ENCODE data around the gene EPYC.
"Not testable (repeated sequence)": the region's sequence is repeated elsewhere in the genome, so short reads cannot be mapped to it uniquely, and the experiment has no call there.

The EPYC gene

DNA sequence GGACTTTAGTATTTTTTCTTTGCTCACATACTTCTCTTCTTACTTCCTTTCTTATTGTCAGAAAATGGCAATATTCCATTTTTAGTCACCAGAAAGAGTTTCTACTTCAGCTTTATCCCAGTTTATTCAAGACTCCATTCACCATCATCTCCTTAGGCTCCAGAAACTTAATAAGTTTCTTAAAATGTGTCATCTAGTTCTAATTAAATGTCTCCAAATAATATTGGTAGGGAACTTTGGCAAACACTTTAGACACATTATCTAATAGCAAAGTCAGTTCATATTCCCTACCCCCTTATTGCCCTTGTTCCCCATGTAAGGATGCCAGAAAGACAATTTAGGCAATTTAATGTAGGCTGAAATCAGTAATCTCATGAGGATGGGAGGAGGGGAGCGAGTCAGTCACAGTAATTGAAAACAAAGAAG is 15.1 kb downstream of the EPYC start:
- no peak for DNase-seq

DNA sequence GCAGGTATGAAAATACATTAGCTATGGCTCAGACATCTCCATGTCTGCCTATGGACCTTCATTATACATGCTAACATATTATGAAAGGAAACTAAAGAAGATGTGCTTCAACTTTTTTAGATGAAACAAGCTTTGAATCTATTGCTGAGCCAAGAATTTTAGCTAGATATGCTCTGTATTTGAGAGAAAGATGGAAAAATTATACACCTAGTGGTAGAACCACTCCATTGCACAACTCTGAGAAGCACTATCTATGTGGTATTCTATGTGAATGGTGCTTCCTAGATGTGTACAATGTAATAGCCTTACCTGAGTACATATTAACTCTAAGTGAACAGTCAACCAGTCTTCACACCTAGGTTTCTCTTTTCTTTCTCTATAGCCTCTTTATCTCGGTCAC is 17.3 kb downstream of the EPYC start:
- DNase-seq: no peak

DNA sequence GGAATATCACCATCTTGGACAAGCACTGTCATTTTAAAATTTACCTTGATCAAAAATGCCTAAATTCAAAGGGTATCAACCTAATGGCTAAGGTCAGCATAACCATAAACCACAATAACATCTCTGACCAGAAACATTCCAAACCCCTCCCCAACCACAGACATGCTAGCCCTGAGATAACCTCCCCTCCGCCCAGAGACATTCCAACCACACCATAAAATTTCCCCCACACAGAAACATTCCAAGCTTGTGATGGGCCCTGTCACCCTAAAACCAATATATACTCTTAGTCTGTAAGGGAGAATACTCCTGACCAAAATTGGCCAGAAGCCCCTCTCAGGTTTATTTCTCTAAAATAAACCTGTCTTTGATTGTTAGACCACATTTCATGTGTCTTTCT is 17.7 kb downstream of the EPYC start:
- no peak for DNase-seq

DNA sequence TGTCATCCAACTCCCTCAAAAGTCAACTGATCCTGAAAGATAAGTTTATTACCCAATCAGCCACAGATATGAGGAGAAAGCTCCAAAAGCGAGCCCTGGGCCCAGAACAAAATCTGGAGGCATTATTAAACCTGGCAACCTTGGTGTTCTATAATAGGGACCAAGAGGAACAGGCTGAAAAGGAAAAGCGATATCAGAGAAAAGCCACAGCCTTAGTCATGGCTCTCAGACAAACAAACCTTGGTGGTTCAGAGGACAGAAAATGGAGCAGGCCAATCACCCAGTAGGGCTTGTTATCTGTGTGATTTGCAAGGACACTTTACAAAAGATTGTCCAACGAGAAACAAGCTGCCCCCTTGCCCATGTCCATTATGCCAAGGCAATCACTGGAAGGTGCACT is 19.4 kb downstream of the EPYC start:
- not testable (repeated sequence) for DNase-seq

DNA sequence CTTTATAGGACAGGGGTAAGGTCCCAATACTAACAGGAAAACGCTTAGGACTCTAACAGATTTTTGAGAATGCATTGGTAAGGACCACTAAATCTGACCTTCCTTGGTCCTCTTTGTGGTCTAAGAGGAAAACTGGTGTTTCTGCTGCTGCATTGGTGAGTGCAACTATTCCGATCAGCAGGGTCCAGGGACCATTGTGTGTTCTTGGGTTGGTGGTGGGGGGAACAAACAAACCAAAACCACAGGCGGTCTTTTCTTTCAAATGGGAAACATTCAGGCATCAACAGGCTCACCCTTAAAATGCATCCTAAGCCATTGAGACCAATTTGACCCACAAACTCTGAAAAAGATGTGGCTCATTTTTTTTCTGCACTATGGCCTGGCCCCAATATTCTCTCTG is 20.7 kb downstream of the EPYC start:
- no peak for DNase-seq

DNA sequence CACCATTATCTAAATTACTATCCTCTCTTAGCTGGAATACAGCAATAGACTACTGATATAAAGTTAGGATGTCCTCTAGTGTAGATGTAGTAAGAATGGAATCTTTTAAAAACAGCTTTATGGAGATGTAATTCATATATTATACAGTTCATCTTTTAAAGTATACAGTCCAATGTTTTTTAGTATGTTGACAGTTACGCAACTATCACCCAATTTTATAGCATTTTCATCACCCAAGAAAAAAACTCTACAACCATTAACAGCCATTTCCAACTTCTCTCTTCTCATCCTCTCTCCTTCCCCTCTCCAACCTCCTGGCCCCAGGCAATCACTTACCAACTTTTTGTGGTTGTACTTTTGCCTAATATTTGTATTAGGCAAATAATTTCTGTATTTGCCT is 22.6 kb downstream of the EPYC start:
- DNase-seq: no peak

DNA sequence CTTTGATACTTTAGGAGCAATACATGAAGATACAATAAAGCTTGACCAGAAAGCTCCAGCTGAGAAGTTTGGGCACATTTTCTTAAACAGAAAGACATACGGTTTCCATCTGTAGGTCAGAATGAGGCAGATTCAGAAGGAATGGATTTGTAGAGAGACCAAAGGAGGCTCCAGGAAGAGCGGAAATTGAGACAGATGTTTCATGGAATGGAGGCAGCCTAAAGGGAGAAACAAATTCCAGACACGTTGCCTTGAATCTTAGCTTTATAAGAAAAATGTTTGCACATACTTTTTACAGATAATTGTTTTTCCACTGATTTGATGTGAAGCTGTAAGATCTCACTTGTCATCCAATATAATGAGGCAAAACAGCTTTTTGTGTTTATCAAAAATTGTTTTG is 24.8 kb downstream of the EPYC start:
- DNase-seq: no peak

DNA sequence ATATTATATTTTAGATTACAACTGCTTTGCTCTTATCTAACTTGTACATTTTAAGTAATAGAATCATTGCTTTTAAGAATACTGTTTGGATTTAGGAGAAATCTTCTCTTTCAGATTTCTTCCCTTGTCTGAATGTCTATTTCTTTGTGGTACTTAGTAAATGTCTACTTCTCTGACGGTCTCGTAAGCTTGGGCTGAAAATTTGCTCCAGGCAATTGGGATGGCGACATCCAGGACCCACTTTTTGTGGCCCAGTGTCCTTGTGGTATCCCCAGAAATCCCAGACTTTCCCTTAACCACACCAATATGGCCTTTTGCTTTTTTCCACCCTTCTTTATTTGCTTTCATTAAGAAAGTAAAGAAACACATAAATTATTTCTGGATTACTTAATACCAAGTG is 25.8 kb downstream of the EPYC start:
- DNase-seq: no peak

DNA sequence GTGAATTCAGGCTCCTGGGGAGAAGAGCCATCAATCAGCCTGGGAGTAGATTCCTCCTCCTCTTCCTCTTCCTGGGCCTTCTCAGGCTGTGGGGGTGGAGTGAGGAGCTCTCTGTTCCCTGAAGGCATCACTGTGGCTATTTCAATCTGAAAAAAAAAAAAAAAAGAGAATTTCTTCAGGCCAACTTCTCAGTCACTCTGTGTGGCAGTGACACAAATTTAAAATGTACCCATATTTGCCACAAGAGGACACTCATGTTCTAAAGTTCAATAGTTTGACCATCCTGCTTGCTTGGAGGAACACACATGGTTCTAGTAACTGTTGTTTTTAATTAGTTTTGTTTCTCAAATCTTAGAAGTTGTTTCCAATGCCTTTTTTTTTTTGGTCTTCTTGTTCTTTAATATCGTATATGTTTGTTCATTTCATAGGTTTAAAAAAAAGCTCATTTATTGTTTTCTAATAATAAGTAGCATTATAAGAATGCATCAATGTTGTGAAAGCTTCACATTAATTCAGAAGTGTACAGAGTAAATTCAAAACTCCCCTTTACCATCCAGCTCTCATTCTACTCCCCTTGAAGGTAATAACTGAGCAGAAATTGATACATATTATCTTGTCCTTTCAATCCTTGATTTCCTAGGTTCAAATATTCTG is 26.5 kb downstream of the EPYC start:
- DNase-seq: peak; percentile 18 to 63 (median 54)

DNA sequence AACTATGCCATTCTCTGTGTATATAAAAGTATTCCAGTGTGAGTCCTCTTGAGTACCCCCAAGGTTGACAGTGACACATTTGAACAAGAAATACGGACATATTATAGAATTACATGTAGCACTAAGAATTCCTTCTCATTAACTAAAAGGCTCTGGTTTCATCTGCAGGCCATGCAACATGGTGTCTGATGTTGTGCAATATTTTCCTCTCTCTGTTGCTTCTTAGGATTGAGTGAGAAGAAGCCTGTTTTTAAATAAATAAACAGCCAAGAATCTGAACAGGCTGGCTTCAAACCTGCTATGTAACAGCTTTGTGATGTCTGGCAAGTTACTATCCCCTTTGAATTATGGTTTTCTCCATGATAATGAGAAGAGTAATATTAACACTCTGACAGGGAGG is 27.5 kb downstream of the EPYC start:
- no peak for DNase-seq

DNA sequence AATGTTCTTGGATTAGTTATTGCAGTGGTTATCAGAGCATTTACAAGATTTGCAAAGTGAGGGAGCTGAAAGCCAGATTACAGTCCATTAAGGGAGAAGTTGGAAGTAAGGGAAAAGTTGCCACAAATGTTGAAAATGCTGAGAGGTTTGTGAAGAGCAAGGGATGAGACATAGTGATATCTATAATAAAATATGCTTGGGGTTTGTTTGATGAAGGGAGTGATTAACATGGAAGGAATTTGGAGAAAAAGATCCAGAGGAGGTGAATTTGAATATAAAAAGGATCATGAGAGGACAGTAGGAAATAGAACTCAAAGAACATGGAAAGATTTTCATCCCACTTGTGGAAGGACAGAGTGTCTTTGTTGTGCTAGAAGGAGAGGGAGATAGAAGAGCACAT is 30.5 kb downstream of the EPYC start:
- no peak for DNase-seq

DNA sequence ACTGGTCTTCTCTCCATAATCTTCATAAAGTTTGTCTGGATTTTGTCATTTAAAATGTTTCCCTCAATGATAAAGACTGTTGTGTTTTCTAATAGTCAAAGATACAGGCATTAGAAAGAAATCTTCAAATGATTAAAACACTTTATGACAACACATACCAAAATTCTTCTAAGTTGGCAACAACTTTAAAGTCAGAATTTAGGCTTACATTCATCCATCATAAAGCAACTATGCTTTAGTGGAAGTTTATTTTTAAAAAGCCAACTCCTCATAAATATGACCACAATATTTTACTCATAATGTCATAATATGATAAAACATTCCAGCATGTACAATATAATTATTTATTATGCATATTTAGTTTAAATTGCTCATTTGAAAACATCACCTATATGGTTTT is 32.5 kb downstream of the EPYC start:
- DNase-seq: no peak

DNA sequence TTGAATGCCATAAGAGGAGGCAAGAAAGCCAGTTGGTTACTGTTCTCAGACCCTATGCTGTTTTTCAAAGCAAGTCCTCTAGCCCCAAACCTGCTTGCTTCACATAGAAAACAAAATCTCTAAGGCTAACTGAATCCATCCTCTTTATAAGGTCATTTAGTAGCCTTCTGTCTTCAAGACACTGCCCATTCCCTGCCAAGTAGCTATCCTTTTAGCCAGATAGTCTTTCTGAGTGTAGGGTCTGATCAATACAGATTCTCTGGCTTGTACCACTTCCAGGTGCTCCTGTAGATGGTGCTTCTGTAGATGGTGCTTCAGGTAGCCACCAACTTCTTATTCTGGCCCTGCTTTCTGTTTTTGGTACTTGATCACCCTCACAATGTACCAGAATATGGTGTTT is 33.9 kb downstream of the EPYC start:
- no peak for DNase-seq

DNA sequence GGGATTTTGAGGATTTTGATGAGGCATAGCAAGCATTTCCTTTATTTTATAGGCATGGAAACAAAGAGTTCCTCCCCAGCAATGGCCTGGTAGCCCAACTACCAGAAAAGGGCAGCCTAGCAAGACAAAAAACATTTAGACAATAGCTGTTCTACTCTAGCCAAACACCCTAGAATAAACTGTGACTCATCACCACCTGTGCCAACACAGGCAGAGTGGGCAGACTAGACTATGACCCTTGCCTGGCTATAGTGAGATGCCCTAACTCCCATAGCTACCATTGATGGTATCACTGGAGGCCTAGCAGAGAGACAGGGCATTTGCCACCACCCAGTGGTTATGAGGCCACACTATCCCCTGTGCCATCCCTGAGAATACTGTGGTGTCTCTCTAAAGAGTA is 34.3 kb downstream of the EPYC start:
- DNase-seq: no peak

DNA sequence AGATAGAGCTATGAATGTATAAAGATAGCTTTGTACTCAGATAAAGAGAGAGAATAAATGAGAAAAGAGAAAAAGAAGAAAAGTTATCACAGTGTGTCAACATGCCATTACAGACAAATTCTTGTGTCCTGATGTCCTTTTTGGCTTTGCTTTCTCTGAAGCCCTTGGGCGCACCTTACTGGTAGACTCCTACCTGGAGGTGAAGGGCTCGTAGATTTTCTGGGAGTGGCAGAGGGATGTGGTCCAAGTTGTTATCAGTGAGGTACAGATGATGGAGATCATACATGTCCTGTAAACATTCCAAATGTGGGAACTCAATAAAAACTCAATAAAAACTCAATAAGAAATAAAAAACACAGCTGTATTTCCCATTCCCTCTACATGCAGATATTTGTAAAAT is 34.9 kb downstream of the EPYC start:
- no peak for DNase-seq

DNA sequence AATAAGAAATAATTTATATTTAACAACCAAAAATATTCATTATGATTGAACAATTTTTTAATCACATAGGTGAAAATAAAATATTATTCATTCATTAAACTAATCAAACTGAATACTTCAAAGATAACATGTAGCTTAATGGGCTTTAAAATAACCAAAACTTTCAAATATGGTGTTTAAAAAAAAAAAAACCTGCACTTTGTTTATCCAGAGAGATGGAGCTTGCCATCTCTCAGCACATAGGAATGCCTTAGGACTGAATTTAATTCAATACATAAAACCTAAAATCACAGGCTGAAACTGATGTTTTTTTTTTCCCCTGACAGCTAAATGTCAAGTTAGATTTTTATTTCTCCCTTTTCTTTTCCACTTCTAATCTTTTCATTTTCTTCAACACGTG is 35.4 kb downstream of the EPYC start:
- no peak for DNase-seq

DNA sequence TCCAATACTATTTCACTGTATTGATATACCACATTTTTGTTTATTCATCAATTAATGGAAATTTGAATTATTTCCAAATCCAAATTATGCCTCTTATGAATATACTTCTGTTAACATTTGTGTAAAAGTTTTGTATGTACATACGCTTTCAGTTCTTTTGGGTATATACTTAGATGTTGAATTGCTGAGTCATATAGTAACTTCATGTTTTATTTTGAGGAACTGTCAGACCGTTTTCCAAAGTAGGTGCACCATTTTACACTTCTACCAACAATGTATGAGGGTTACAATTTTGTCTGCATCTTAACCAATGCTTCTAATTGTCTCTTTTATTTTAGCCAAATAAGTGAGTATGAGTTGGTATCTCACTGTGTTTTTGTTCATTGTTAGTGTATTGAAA is 39.6 kb downstream of the EPYC start:
- peak in 2 of 3 donors; percentile 30 to 33 for DNase-seq

DNA sequence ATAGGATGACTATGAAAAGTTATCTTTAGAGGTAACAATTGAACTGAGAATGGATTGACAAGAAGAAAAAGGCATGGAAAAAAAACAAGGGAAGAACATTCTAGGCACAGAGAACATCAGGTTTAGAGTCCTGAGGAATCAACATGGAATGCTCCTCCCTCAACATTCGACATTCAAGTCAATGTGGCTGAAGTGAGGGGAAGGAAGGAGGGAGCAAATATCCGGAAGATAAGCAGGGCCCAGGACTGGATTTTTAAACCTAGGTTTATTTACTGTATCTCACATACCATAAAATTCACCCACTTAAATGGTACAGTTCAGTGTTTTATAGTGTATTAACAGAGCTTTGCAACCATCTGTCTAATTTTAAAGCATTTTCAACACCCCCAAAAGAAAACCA is 40.2 kb downstream of the EPYC start:
- no peak for DNase-seq

DNA sequence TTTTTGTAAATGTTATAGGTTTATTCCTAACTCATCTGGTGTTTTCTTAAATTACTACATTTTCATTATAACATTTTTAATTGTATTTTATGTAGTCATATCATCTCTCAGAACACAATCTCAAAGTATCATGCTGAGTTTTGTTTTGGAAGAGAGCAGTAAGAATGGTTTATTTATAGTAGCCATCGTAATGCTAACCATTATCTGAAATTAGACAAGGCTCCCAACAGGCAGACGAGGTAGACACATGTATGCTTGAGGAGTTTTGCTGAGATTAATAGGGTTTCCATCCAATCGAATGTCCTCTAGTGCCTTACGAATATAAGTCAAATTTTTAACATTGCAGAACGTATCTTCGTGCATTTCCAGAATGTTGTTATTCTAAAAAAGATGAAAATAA is 40.8 kb downstream of the EPYC start:
- no peak for DNase-seq

DNA sequence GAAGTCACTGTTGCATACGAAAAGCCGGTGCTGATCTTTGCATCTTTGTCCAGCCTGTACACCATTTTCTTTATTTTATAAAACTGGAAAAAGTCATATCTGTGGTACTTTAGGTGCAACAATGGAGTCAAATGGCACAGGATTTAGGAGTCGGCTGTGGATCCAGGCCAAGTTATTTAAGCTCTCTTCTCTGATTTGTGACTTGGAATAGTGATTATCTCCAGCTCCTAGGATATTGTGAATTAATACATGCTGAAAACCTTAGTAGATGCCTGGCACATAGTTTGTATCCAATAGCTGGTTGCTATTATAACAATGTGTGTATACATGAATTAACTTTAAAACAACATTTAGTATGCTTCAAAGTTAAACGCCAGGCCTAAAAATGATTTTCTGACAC is 43.6 kb downstream of the EPYC start:
- DNase-seq: no peak

DNA sequence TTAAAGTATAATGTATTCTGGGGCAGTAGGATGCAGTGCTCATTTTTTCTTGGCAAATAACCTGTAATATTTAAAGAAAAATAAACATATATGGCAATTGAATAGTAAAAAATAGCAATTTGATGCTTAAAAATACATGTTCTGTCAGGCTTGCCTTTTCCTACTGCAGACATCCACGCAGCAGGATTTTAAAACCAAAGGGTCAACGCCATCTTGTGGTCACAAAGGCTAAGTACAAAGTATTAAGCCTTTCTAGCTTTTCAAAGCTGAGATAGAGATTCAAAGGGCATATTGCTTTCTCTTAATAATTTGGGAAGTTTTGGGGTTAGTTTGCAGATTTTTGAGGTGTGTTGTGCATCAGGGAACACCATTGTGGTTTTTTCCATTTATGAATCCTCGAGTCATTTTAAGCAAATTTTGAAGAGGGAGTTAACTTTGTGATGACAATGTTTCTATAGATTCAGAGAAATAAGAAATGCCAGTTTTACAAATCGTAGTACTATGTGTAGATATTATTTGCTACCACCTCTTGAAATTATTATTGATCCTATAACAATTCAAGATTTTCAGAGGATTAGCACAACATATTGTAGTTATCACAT is 45.1 kb downstream of the EPYC start:
- DNase-seq: peak; percentile 51 to 70 (median 60)

DNA sequence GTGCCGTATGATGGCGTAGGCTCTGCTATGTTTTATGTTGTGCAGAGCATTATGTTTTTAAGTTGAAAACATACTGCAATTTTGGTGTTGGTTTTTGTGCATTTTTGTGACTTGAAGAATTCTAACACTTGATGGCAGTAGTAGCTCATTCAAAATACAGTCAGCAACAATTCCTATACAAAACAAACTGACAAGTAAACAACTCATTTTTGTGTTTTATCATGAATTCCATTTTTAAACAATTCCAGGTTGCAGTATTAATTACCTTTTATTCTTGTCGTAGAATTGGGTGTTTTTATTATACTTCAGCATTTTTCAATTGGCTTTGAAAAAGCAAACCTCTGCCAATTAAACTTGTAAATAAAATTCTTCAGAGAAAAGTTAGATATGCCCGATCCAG is 45.7 kb downstream of the EPYC start:
- no peak for DNase-seq

DNA sequence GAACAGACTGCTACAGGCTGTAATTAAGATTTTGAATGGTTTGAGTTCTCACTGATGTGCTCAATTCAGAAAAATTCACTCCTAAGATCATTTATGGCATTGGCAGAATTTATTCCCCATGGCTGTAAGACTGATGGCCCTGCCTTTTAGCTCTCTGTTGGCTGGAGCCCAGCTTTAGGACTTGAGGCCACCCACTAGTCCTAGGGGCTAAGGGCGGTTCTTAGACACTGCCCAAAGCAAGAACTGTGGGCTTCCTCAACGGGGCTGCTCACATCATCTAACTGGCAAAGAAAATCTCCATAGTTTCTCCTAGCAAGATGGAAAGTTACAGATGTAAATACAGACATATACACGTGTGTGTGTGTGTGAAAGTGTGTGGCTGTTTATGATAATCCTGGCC is 46.4 kb downstream of the EPYC start:
- no peak for DNase-seq

DNA sequence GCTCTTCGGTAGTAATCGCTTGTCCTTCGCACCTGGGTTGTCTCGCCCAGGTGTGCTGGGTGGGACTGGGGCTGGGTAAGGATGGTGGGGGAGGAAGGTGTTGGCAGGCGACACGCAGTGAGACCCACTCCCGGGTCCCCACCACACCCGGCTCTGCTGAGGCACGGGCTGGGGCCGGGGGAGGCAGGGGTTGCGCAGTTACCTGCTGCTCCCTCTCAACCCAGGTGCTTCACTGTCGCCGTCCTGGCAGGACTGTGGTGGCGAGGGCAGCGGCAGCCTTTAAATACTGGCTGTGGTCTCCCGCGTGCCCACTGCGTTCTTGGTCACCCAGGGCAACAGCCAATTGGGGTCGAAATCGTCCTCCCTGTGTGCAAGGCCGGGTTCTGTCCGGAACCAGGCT is 49.9 kb downstream of the EPYC start, which contains the start of gene CCER1:
Gene CCER1, minus strand, starts transcription at position 256 of the 400 bp plus-strand sequence. CDS start 434 bp downstream, outside the sequence.
- DNase-seq: no peak

DNA sequence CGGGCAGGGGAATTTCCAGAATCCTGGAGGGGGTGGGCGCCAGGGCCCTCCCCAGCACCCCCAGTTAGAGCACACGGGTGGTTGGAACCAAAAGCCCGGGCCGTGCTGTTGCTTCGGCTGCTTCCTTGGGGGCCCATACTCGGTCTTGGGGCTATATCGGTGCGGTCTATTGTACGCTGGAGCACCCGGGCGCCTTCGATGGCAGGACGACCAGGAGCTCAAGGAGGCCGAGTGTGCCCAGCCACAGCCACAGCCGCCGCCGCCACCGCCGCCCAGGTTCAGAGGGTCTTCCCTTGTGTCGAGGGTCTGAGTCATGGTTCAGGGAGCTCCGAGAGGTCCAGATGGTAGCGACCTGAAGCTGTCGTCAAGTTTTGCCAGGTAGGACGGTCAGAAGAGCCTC is 50.3 kb downstream of the EPYC start:
- no peak for DNase-seq
